HepG2 (cell line): Measurements from ENCODE around the gene KAT6B. TPM values are rescaled to one million over a fixed set of nuclear protein-coding genes. Genes with fewer than 3 reads are reported as not detected.

Source experiments
- EED ChIP-seq: sonication (generic); formaldehyde crosslinking; IDR thresholded peaks from 2 replicates; pipeline ENCODE4 v1.5.0; 2020; ENCODE audit warnings: mild to moderate bottlenecking, missing genetic modification reagents
- JUND ChIP-seq: sonication (generic); formaldehyde crosslinking; IDR thresholded peaks from 2 replicates; pipeline ENCODE4 v1.8.0; 2022; ENCODE audit warnings: mild to moderate bottlenecking, missing genetic modification reagents
- MBNL3 ChIP-seq: fragments of 250-450 bp; sonication (Bioruptor Pico); conservative IDR thresholded peaks from 2 replicates; pipeline ENCODE4 v1.8.0; 2022; ENCODE audit warnings: mild to moderate bottlenecking, inconsistent platforms
- MED1 ChIP-seq: sonication (generic); formaldehyde crosslinking; IDR thresholded peaks from 2 replicates; pipeline ENCODE4 v1.4.0; 2020; ENCODE audit warnings: missing genetic modification reagents
- NFE2L2 ChIP-seq: fragments of 150-350 bp; IDR thresholded peaks from 2 replicates; pipeline ENCODE4 v1.6.1; 2014; ENCODE audit warnings: low read length
- NFRKB ChIP-seq: fragments of 450-650 bp; IDR thresholded peaks from 2 replicates; pipeline ENCODE4 v1.6.1; 2017
- PAWR ChIP-seq: sonication (generic); formaldehyde crosslinking; IDR thresholded peaks from 2 replicates; pipeline ENCODE4 v1.4.0; 2020; ENCODE audit warnings: missing genetic modification reagents, mild to moderate bottlenecking, borderline replicate concordance
- PCBP2 ChIP-seq: fragments of 200-400 bp; formaldehyde crosslinking; optimal IDR thresholded peaks from 2 replicates; pipeline ENCODE3; 2018; ENCODE audit warnings: low read length, low read depth; ENCODE audit not compliant: poor library complexity, severe bottlenecking
- SP2 ChIP-seq: sonication (generic); formaldehyde crosslinking; IDR thresholded peaks from 2 replicates; pipeline ENCODE4 v1.5.1; 2020; ENCODE audit warnings: mild to moderate bottlenecking, missing genetic modification reagents
- SRY ChIP-seq: sonication (generic); formaldehyde crosslinking; IDR thresholded peaks from 2 replicates; pipeline ENCODE4 v1.8.0; 2022; ENCODE audit warnings: mild to moderate bottlenecking, missing genetic modification reagents
- U2AF2 ChIP-seq: fragments of 200-400 bp; formaldehyde crosslinking; IDR thresholded peaks from 2 replicates; pipeline ENCODE4 v1.6.1; 2017; ENCODE audit warnings: low read depth, mild to moderate bottlenecking, low read length
- ZBTB8A ChIP-seq: sonication (generic); formaldehyde crosslinking; IDR thresholded peaks from 2 replicates; pipeline ENCODE4 v1.4.0; 2020; ENCODE audit warnings: mild to moderate bottlenecking, low read depth, missing genetic modification reagents, borderline replicate concordance
- polyA plus RNA-seq, 8 experiments: library from polyadenylated mRNA; depleted of rRNA in 3 of 8; stranded (reverse) in 7 of 8; unstranded in 1 of 8; fragments of >200 nt; fragmentation: Illumina TruSeq in 4 of 8; extraction: Trizol in 4 of 8; gene quantifications; 2 replicates each; pipeline versions ENCODE4 v1.2.1 to v1.2.3, GENCODE V29; 2011 to 2016; ENCODE audit warnings: low read depth in 4 of 8, missing spikeins in 1 of 8, mixed read lengths in 1 of 8; ENCODE audit not compliant: insufficient read depth in 1 of 8
- total RNA-seq, 5 experiments: library from RNA; depleted of rRNA; stranded (reverse); fragments of >200 nt; fragmentation: Illumina TruSeq; extraction: Trizol; gene quantifications; 2 replicates each; pipeline ENCODE4 v1.2.3, GENCODE V29; 2016; ENCODE audit warnings: low read depth in 1 of 5
- TF ChIP-seq, protein P1 (sequence below): sonication (generic); formaldehyde crosslinking; IDR thresholded peaks from 2 replicates; pipeline ENCODE4 v1.4.0; 2020; ENCODE audit warnings: mild to moderate bottlenecking, missing genetic modification reagents
- TF ChIP-seq, protein P2 (sequence below): sonication (generic); formaldehyde crosslinking; IDR thresholded peaks from 2 replicates; pipeline ENCODE4 v1.5.0; 2020; ENCODE audit warnings: mild to moderate bottlenecking, missing genetic modification reagents
- TF ChIP-seq, protein P3 (sequence below): sonication (generic); formaldehyde crosslinking; IDR thresholded peaks from 2 replicates; pipeline ENCODE4 v1.5.0; 2020; ENCODE audit warnings: missing genetic modification reagents
- TF ChIP-seq, protein P4 (sequence below): sonication (generic); formaldehyde crosslinking; IDR thresholded peaks from 2 replicates; pipeline ENCODE4 v1.4.0; 2020; ENCODE audit warnings: low read depth, mild to moderate bottlenecking, missing genetic modification reagents
- TF ChIP-seq, protein P5 (sequence below), 2 experiments: fragments of 450-650 bp in 1 of 2; sonication (generic) in 1 of 2; formaldehyde crosslinking; IDR thresholded peaks; 2 replicates each; pipeline versions ENCODE4 v1.5.0 to v1.8.0; 2020 to 2022; ENCODE audit warnings: mild to moderate bottlenecking in 1 of 2, missing genetic modification reagents in 1 of 2
- TF ChIP-seq, protein P6 (sequence below): sonication (generic); formaldehyde crosslinking; IDR thresholded peaks from 2 replicates; pipeline ENCODE4 v1.4.0; 2020; ENCODE audit warnings: missing genetic modification reagents

Gene KAT6B
- total and polyA plus RNA-seq, 2 of the 13 experiments (the other 11 are each of a cell fraction or from before 2014, with no cell fraction given) = 3.0 to 9.5 TPM

DNA sequence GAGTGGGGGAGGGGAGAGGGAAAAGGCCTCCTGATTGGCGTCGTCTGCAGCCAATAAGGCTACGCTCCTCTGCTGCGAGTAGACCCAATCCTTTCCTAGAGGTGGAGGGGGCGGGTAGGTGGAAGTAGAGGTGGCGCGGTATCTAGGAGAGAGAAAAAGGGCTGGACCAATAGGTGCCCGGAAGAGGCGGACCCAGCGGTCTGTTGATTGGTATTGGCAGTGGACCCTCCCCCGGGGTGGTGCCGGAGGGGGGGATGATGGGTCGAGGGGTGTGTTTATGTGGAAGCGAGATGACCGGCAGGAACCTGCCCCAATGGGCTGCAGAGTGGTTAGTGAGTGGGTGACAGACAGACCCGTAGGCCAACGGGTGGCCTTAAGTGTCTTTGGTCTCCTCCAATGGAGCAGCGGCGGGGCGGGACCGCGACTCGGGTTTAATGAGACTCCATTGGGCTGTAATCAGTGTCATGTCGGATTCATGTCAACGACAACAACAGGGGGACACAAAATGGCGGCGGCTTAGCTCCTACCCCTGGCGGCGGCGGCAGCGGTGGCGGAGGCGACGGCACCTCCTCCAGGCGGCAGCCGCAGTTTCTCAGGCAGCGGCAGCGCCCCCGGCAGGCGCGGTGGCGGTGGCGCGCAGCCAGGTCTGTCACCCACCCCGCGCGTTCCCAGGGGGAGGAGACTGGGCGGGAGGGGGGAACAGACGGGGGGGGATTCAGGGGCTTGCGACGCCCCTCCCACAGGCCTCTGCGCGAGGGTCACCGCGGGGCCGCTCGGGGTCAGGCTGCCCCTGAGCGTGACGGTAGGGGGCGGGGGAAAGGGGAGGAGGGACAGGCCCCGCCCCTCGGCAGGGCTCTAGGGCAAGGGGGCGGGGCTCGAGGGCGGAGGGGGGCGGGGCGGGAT is at the start of gene KAT6B (continued):
- no peak for TF ChIP-seq PAWR (CRISPR knock-in tag)
- TF ChIP-seq SP2 (CRISPR knock-in tag) = peak; percentile 96
- TF ChIP-seq, protein P1, sequence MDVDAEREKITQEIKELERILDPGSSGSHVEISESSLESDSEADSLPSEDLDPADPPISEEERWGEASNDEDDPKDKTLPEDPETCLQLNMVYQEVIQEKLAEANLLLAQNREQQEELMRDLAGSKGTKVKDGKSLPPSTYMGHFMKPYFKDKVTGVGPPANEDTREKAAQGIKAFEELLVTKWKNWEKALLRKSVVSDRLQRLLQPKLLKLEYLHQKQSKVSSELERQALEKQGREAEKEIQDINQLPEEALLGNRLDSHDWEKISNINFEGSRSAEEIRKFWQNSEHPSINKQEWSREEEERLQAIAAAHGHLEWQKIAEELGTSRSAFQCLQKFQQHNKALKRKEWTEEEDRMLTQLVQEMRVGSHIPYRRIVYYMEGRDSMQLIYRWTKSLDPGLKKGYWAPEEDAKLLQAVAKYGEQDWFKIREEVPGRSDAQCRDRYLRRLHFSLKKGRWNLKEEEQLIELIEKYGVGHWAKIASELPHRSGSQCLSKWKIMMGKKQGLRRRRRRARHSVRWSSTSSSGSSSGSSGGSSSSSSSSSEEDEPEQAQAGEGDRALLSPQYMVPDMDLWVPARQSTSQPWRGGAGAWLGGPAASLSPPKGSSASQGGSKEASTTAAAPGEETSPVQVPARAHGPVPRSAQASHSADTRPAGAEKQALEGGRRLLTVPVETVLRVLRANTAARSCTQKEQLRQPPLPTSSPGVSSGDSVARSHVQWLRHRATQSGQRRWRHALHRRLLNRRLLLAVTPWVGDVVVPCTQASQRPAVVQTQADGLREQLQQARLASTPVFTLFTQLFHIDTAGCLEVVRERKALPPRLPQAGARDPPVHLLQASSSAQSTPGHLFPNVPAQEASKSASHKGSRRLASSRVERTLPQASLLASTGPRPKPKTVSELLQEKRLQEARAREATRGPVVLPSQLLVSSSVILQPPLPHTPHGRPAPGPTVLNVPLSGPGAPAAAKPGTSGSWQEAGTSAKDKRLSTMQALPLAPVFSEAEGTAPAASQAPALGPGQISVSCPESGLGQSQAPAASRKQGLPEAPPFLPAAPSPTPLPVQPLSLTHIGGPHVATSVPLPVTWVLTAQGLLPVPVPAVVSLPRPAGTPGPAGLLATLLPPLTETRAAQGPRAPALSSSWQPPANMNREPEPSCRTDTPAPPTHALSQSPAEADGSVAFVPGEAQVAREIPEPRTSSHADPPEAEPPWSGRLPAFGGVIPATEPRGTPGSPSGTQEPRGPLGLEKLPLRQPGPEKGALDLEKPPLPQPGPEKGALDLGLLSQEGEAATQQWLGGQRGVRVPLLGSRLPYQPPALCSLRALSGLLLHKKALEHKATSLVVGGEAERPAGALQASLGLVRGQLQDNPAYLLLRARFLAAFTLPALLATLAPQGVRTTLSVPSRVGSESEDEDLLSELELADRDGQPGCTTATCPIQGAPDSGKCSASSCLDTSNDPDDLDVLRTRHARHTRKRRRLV (CRISPR knock-in tag) = no peak
- TF ChIP-seq, protein P2, sequence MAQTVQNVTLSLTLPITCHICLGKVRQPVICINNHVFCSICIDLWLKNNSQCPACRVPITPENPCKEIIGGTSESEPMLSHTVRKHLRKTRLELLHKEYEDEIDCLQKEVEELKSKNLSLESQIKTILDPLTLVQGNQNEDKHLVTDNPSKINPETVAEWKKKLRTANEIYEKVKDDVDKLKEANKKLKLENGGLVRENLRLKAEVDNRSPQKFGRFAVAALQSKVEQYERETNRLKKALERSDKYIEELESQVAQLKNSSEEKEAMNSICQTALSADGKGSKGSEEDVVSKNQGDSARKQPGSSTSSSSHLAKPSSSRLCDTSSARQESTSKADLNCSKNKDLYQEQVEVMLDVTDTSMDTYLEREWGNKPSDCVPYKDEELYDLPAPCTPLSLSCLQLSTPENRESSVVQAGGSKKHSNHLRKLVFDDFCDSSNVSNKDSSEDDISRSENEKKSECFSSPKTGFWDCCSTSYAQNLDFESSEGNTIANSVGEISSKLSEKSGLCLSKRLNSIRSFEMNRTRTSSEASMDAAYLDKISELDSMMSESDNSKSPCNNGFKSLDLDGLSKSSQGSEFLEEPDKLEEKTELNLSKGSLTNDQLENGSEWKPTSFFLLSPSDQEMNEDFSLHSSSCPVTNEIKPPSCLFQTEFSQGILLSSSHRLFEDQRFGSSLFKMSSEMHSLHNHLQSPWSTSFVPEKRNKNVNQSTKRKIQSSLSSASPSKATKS (CRISPR knock-in tag) = no peak
- TF ChIP-seq, protein P3, sequence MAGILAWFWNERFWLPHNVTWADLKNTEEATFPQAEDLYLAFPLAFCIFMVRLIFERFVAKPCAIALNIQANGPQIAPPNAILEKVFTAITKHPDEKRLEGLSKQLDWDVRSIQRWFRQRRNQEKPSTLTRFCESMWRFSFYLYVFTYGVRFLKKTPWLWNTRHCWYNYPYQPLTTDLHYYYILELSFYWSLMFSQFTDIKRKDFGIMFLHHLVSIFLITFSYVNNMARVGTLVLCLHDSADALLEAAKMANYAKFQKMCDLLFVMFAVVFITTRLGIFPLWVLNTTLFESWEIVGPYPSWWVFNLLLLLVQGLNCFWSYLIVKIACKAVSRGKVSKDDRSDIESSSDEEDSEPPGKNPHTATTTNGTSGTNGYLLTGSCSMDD (CRISPR knock-in tag) = no peak
- no peak for TF ChIP-seq U2AF2
- TF ChIP-seq, protein P4, sequence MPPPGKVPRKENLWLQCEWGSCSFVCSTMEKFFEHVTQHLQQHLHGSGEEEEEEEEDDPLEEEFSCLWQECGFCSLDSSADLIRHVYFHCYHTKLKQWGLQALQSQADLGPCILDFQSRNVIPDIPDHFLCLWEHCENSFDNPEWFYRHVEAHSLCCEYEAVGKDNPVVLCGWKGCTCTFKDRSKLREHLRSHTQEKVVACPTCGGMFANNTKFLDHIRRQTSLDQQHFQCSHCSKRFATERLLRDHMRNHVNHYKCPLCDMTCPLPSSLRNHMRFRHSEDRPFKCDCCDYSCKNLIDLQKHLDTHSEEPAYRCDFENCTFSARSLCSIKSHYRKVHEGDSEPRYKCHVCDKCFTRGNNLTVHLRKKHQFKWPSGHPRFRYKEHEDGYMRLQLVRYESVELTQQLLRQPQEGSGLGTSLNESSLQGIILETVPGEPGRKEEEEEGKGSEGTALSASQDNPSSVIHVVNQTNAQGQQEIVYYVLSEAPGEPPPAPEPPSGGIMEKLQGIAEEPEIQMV (CRISPR knock-in tag) = no peak
- no peak for TF ChIP-seq JUND (CRISPR knock-in tag)
- no peak for TF ChIP-seq ZBTB8A
- no peak for TF ChIP-seq PCBP2
- peak; percentile 50; the same call in 1 of the 2 replicates for TF ChIP-seq NFRKB
- TF ChIP-seq, protein P5, sequence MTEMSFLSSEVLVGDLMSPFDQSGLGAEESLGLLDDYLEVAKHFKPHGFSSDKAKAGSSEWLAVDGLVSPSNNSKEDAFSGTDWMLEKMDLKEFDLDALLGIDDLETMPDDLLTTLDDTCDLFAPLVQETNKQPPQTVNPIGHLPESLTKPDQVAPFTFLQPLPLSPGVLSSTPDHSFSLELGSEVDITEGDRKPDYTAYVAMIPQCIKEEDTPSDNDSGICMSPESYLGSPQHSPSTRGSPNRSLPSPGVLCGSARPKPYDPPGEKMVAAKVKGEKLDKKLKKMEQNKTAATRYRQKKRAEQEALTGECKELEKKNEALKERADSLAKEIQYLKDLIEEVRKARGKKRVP (CRISPR knock-in tag; IDR thresholded peaks at IDR 0.05) = no peak
- no peak for TF ChIP-seq MBNL3 (CRISPR knock-in tag)
- TF ChIP-seq SRY = no peak
- TF ChIP-seq EED (CRISPR knock-in tag) = no peak
- TF ChIP-seq, protein P6, sequence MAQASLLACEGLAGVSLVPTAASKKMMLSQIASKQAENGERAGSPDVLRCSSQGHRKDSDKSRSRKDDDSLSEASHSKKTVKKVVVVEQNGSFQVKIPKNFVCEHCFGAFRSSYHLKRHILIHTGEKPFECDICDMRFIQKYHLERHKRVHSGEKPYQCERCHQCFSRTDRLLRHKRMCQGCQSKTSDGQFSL (CRISPR knock-in tag) = peak; percentile 64; the same call in 1 of the 2 replicates
- TF ChIP-seq MED1 = no peak
- TF ChIP-seq NFE2L2 = no peak
